Measurements from ENCODE around the gene CLIC5.

Gene CLIC5

DNA sequence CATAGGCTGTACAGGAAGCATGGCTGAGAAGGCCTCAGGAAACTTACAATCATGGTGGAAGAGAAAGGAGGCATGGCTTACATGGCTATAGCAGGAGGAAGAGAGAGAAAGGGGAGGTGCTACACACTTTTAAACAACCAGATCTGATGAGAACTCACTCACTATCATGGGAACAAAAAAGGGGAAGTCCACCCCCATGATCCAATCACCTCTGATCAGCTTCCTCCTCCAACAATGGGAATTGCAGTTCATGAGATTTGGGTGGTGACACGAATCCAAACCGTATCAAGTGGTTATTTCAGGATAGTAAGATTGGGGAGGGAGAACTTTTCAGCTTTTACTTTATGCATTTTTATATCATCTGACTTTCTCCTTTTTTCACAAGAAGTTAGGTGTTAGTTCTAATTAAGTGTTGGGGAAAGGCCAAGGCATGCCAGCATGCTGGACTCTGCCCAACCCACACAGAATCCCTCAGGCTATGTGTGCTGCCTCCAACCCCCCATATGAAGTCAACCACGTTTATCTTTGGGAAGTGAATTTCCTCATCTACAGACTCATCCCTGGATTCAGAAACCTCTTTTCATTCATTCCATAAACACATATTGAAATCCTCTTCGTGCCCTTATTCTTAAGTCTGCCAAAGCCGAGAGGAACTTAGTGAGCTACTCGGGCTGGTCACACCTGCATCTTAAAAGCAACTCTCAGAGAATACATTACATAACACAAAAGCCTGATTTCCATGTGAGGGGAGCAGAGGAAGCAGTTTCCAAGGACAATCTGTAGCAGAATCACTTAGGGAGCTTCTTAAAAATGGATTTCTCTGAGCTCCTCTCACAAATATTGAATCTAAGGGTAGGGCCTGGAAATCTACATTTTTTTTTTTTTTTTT, 16.7 kb upstream of the CLIC5 start:
- DNase-seq: no peak

DNA sequence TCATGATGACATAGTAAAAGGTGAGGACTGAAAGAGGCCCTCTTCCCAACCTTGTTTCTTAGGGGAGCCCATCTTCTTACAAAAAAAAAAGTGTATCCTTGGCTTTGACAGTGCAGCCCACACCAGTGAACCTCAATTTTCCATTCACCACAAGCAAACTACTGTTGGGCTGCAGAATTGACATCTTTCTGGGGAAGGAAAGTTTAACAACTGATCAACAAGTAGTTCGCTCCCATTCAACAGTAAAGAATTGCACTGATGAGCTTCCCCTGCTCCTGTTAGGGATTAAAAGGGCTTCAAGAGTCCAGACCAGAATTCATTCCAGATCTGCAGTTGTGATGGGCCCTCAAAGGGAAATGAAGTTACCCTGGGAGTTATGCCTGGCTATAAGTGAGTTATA, 13.9 kb upstream of the CLIC5 start:
- DNase-seq: no peak

DNA sequence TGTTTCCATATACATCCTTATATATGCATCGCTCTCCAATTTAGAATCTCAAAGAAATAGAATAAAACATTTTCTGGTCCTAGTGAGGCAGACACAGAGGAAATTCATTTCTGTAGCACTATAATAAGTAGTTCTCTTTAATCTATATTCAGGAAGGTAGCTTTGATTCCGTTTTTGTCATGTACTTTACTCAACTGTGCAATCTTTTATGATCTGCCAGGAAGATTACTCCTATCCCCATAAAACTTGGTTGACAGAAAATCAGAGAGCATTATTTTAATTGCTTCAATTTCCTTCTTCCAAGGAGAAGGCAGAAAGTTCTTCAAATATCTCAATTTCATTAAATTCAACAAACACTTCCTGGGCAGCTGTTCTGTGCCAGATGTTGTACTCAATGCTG, 10.6 kb upstream of the CLIC5 start:
- DNase-seq: no peak

DNA sequence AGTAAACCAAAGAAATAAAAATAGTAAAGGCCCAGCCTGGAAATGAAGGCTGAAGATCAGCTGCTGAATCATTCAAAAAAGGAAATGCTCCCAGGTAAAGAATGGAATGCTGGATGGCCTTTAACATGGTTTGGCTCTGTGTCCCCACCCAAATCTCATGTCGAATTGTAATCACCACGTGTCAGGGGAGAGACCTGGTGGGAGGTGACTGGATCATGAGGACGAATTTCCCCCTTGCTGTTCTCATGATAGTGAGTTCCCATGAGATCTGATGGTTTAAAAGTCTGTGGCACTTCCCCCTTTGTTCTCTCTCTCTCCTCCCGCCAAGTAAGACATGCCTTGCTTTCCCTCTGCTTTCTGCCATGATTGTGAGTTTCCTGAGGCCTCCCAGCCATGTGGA, 9.9 kb upstream of the CLIC5 start:
- DNase-seq: no peak

DNA sequence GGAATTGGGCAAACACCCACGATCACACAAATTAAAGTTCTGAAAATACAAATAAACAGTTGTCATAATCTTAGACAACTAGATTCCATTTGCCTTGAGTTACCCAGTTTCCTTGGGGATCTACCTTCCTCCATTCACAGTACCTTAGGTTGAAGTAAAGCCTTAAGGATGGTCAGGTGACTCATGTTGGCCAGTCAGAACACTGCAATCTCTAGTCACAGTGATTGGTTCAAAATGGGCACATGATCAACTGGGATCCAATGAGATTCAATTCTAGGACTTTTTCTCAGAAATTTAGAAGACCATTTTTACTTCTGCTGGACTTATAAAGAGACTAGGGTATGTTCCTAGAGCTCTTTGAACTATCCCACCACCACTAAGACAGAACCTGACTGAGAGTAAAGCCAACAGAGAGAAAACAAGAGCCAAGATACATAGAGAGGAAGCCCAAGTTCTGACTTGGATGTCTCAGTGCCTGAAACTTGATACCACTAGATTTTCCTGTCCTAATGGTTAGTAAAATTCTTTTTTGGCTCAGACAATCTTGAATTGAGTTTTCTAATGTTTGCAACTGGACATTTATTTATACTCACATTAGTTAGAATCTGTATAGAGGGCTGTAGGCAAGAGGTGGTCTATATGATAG, 8.6 kb upstream of the CLIC5 start:
- DNase-seq: no peak

DNA sequence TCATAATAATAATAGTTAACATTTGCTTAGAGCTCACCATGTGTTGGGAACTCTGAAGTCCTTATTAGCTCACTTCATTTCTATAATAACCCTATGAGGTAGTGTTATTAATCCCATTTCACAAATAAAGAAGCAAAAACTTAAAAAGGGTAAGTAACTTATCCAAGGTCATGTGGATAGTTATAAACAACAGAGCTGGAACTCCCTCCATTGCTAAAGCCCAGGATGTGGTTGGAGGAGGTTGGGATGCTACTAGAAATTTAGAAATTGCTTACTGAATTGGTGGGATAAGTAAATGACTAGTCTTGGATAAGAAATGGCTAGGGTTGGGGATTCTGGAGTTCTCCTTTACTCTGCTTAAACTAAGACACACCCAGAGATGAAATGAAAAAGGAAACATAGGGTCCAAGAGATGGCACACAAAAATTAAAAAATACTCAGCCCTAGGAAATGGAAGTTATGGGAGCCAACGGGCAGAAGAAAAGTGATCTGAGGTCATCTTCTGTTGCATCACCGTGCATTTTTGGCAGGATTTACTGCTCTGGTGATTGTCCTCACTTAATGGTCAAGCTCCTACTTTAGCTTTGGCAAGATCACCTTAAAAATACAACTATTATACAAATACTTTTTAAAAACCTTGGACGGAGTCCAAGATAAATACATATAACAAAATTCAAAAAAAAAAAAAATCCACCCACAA, 7.7 kb upstream of the CLIC5 start:
- DNase-seq: no peak

DNA sequence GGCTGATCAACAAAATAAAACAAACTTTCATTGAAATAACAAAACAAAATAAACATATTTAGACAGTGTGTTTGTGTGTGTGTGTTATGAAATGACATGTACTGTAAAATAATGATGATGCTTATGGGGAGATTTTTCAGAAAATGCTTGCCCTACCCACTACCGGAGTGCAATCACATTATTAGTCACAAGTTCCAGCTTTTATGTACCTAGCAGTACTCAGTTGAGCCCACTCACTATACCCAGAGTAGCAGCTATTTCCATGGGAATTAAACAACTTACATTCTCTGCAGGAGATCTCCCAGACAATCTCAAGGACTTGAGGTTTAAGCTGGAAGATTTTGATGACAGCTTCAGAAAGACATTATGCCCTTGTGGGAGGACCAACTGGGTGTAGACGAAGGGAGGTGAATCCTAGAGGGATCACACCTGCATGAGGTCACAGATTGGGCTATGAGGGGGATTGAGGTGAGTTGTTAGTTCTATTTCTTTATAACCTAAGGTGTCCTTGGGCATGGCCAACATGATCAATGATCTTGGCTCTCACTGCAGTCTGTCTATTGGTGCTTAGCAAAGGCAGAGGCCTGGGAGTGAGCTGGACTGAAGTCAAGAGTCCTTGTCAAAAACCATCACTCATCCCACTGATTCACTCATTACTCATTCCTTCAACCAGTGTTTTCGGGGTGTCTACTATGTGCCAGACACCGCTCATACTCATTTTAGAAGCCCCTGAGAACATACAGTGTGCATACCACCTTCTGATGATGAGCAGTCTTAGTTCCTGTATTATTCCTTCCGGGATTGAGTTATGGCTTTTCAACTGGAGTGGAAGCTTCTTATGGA, 6.7 kb upstream of the CLIC5 start:
- no peak for DNase-seq

DNA sequence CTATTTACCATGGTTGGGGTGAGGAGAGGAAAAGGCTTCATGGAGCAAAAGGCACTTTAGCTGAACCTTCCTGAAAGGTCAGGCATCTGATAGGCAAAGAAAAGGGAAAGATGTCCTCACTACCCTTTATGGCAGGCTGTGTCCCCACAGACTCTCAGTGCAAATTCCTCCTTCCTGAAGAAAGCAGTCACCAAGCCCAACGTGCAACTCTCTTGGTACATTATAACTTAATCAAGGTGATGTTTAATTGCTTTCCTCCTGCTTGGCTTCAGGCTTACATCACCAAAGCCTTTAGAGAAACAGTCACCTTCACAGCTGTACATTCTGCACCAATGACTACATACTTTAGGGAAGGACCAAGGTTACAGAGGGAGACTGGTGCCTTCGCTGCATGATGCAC, 2.1 kb upstream of the CLIC5 start:
- DNase-seq: no peak

DNA sequence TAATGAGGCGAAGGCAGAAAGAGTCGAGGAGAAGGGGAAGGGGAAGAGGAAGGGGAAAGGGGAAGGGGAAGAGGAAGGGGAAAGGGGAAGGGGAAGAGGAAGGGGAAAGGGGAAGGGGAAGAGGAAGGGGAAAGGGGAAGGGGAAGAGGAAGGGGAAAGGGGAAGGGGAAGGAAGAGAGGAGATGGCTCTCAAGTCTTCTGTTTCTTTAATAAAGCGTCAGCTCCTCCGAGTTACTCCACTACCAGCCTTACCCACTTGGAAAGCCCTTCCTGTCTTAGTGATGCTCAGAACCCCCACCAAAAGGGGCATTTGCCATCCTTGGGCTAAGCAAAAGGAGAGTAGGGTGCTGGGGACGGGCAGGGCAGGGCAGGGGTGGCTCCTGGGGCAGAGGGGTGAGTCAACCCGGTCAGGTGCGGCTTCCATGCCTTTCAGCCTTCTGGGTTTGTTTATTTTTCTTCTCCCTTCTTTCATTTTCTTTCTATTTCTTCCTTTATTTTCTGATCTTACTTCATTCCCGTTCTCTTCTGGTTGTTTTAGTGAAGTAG, 476 bp upstream of the CLIC5 start:
- no peak for DNase-seq

DNA sequence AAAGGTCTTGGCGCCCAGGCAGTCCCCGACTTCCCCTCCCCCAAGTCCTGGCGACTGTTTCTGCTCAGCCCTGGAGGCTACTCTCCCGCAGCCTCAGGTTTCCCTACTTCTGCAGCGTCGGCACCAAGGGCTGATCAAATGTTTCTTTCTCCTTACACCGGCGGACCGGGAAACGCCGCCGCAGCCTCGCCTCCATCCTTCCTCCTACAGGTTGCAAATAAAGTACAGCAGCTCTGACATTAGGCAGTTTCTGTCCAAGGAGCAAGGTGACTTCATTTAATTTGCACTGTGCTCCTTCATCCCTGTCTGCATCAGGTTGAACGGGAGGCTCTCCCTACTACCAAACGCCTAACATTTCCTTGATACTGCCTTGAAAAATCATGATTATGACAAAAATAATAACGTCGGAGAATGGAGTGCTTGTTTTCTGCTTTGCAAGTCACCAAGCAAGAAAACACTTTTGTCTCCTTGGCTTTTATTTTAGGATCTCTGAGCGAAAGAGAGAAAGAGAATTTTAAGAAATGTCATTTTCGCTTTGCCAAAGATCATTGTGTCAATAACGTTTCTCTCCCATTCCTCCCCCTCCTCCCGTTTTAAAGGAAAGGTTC, 1.0 kb downstream of the CLIC5 start:
- DNase-seq: no peak

DNA sequence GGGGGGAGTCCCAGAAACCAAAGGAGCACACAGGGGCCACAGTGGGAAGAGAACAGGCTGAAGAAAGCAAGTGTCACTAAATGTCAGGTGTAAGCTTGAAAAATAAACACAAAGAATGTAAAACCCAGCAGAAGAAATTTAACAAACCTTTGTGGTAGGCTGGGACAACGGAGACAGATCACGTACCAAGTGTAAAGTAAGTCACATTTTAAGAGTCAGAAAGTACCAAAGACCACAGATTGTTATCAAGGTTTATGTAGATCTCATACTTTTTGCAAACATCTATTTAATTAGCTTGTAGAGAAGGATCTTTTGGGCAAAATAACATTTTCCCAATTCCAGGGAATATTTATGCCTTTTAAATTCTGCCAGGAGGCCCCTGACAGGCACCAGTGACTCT, 1.6 kb downstream of the CLIC5 start:
- no peak for DNase-seq

DNA sequence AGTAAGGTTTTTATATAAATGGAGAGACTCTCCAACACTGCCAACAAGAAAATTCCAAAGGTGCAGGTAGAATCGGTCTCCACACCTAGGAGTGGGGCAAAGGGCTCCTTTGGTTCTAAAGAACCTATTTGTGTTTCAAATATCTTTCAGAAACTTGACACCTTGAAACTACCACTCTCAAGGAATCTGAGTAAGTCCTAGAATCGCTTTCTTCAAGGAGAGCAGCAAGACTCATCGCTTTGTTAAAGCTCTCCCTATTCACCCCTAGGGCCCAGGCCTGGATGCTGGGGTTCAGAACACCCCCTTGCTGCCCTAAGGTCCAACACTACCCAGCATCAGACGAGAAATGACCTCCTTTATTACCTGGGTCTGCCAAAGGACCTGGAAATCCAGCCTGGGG, 2.0 kb downstream of the CLIC5 start:
- DNase-seq: no peak

DNA sequence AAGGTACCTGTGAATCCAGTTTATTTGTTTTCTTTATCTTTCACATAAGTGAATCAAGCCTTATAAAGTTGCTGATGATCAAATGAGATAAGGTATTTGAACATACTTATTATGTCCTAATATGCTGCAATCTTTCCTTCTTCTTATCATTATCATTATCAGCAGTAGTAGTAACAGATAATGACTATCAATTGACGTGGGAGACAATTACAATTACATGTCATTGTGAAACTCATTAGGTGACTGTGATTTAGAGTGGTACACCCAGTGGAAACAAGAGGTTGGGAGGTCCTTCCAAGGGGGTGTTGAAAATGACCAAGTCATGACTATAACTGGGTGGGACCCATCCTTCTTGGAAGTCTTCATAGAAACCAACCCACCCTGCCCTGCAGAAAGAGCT, 2.8 kb downstream of the CLIC5 start:
- DNase-seq: no peak

DNA sequence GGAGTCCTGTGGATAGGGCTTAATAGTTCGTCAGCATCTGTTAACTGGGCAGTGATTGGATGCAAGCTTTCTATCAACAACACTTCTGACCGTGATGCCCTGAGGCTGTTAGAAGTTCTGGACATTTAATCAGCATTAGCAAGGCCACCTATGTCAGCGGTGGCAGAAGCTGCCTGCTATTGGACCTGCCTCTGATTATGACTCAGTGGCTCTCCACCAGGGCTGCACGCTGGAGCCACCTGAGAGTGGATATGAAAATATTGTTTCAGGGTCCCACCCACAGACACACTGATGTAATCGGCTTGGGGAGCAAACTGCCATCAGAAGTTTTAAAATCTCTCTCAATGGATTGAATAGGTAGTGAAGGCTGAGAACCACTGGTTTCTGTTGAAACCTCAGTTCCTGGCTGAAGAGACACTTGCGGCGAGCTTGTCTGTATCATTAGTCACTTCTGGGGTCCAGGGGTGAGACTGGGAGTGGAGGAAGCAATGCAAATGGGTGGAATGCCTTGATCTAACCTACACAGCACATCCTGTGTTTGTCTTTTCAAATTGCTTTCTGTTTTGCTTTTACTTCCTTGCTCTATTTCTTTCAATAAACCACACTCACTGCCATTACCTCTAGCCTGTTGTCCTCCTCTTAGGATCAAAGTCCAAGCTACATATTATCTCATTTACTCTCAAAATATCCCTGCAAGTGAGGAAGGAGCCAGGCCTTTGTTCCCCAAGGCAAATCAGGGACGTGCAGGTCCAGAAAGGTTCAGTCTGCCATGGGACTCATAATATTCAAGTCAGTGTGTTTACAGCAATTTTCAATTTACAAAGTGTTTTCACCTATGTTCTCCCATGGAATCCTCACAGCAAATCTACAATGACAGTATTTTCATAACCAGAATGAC, 4.2 kb downstream of the CLIC5 start:
- DNase-seq: no peak

DNA sequence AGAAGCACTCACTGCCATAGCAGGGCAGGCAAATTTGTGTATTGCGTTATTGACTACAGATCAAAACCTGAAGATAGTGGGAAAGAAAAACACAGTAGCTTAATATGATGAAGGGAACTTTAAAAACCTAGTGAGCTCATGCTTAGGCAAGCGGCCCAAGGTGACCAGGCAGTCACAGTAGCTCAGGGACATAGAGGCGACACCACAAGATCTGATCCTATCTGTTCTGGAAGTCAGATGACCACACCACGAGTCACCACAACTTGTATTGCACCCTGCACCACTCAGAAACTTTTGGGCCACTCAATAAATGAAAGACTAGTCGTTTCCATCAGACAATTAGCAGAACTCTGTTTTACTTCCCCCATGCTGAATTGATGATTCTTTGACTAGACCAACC, 4.9 kb downstream of the CLIC5 start:
- DNase-seq: peak; percentile 5

DNA sequence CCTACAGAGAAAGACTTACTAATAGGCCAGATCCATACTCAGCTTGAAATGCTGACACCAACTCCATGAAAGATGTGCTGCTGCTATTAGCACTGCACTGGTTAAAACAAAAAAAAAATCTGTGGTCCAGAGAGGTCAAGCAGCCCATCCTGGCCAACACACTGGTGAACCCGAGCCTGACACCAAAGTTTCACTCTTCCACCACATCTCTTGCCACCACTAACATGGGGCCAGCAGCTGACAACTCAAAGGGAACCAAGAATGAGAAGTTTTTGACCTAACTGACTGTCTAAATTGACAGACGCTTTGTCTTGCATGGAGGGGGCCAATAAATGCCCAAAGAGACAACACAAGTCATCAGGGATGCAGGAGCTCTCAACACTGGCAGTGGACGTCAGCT, 5.4 kb downstream of the CLIC5 start:
- no peak for DNase-seq

DNA sequence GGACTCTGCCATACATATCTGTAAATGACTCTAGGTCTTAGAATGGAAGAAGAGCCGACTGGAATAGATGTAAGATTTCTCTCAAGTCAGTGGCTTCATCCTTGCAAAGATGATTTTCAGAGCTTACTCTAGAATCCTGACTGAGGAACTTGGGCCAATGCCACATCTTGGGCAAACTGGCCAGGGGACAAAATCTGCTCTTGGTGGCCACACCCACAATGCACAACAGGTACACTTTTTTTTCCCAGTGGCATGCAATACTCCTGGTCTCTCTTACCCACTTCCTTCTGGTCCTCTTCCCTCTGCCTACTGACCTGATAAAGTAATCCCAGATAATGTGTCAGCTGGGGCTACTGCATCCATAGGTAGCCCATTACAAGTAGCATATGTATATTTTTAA, 13.4 kb downstream of the CLIC5 start:
- no peak for DNase-seq

DNA sequence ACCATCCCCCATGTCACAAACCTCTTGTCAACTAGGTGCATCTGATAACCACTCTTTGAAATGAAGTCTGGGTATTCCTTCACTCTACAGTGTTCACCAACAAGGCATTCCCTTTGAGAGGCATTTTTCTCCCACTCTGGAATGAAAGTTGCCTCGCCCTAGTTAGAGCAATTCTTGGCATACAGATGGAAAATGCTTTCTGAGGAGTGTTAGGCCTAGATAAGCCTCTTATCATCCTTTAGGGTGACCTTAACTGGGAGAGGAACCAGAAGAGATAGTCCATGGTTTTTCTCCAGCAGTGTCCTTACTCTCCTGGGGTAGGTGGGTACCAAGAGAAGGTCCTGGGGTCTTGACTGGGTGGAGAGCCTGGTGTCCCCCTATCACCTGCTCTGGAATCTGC, 14.8 kb downstream of the CLIC5 start:
- no peak for DNase-seq

DNA sequence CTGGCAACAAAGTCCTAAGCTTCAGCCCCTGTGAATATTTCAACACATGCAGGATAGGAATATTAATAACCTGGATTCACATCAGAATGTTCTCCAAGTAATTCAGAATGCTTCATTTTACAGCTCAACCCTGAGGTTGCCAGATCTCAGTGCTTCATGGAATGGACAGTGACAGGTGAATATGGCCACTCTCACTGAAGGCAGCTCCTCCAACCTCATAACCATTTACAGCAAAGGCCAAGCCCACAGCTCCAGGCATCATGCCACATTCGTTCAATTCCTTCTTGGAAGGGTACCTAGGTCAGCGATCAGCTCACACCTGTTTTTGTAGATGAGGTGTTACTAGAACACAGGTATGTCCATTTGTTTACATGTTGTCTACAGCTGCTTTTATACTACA, 17.1 kb downstream of the CLIC5 start:
- no peak for DNase-seq

DNA sequence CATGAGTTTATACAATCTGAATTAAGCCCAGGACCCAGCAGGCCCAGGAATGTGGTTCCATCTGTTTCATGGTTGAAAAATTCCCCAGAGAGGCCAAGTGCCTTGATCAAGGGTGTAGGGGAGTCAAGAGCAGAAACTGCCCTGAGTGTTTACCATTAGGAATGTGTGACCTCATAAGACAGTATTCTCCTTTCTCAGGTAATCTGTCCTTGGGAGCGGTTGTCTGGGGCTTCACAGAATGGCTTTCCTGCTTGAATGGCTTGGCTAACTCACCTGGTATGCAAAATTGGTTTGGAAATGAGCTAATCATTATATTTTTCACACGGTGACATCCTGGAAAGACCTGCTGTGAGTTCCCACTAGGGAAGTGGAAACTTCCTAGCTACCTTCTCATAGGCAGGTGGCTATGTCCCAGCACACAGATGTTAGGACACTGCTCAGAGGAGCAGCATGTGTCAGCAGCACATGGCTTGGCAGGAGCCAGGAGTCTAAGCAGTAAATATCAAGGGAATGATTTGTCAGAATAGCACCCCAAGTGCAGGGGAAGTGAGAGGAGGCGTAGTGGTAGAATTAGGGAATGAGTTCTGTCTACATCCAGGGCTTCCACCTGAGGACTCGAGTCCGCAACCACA, 17.7 kb downstream of the CLIC5 start:
- no peak for DNase-seq

DNA sequence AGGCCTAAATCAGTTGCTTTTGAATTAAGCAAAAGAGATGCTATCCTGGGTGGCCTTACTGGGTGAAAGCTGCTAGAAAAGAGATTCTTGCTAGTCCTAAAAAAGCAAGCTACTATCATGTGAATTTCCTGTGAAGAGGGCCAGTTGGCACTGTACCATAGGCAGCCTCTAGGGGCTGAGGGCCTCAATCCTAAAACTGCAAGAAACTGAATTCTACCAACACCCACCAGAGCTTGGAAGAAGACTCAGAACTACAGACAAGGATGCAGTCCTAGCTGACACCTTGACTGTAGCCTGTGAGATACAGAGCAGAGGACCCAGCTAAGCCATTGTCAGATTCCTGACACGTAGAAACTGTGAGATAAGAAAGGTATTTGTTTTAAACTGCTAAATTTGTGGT, 24.5 kb downstream of the CLIC5 start:
- DNase-seq: no peak

Data from fibroblast of skin of right biceps (primary cell).